ENCODE results near the gene STYXL1. TPM values are rescaled to one million over a fixed set of nuclear protein-coding genes. Genes with fewer than 3 reads are reported as not detected.

Gene STYXL1
- total RNA-seq, 2 donors from 2014 or later = 9.3 to 14.6 TPM

- no peaks in the 10 kb centered on the region for H3K4me1 ChIP-seq (ENCODE audit: control insufficient read depth in 1 of 2, low read depth in 2 of 2)
- no peaks in the 10 kb centered on the region for H3K27me3 ChIP-seq (replicated peaks; ENCODE audit: insufficient read depth)
- DNase-seq (ENCODE audit: low spot score) (no peak), ATAC-seq (ENCODE audit: insufficient number of reproducible peaks, low FRiP score, low read depth) (no peak)
- peaks cover 28% of the 10 kb centered on the region for H3K36me3 ChIP-seq
- H3K4me3 ChIP-seq = no peak overlapping the region
- no peak overlapping the region for H3K27ac ChIP-seq
- H3K9me3 ChIP-seq = no peaks in the 10 kb centered on the region
- TF ChIP-seq, protein P1, sequence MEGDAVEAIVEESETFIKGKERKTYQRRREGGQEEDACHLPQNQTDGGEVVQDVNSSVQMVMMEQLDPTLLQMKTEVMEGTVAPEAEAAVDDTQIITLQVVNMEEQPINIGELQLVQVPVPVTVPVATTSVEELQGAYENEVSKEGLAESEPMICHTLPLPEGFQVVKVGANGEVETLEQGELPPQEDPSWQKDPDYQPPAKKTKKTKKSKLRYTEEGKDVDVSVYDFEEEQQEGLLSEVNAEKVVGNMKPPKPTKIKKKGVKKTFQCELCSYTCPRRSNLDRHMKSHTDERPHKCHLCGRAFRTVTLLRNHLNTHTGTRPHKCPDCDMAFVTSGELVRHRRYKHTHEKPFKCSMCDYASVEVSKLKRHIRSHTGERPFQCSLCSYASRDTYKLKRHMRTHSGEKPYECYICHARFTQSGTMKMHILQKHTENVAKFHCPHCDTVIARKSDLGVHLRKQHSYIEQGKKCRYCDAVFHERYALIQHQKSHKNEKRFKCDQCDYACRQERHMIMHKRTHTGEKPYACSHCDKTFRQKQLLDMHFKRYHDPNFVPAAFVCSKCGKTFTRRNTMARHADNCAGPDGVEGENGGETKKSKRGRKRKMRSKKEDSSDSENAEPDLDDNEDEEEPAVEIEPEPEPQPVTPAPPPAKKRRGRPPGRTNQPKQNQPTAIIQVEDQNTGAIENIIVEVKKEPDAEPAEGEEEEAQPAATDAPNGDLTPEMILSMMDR (IDR thresholded peaks at IDR 0.05) = no peak
Observed at GRCh38 chr7:76069238-76069638, 21.4 kb upstream of the STYXL1 start.

GRCh38 chr7:76066716-76067503, 19.1 kb upstream of the STYXL1 start:
- TF ChIP-seq, protein P1 (IDR thresholded peaks at IDR 0.05) = no peak
- Histone ChIP-seq H3K27ac (no peak overlapping the region), H3K9me3 (no peaks in the 10 kb centered on the region), H3K4me1 (ENCODE audit: control insufficient read depth in 1 of 2, low read depth in 2 of 2) (no peaks in the 10 kb centered on the region), H3K27me3 (replicated peaks; ENCODE audit: insufficient read depth) (no peaks in the 10 kb centered on the region), H3K36me3 (peaks cover 42% of the 10 kb centered on the region), H3K4me3 (no peak overlapping the region)
- ATAC-seq (ENCODE audit: insufficient number of reproducible peaks, low FRiP score, low read depth) (no peak), DNase-seq (ENCODE audit: low spot score) (no peak)

DNA sequence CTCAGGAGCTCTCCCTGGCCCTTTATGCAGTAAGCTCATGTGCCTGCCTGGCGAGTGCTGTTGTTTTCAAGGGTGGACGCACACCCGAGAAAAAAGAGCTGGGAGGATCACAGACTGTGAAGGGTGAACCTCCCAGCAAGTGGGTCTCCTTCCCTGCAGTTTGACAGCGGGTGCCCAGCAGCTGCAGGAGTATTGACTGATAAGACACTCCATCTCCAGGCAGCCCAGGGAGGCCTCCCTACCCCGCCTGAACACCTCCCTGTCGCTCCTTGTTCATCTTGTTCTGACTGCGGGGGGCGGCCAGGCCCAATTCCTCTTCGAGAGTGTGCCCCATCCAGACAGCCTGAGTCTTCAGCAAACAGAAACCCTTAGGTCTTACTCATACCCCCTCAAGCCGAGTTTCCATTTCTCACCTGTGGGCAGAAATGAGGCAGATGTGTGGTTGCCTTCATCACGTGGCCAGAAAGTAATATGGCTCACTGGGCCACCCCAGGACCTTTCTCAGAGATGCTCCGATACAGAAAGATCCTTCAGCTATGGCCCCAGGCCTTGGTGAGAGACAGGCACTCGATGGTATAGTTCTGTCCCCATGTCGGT, 17.3 kb upstream of the STYXL1 start:
- H3K4me3 ChIP-seq = no peak overlapping the region
- ATAC-seq (ENCODE audit: insufficient number of reproducible peaks, low FRiP score, low read depth) = no peak
- H3K27me3 ChIP-seq (replicated peaks; ENCODE audit: insufficient read depth) = no peaks in the 10 kb centered on the region
- DNase-seq (ENCODE audit: low spot score) = no peak
- H3K36me3 ChIP-seq = peaks cover 58% of the 10 kb centered on the region
- H3K9me3 ChIP-seq = no peaks in the 10 kb centered on the region
- no peak overlapping the region for H3K27ac ChIP-seq
- H3K4me1 ChIP-seq (ENCODE audit: control insufficient read depth in 1 of 2, low read depth in 2 of 2) = peaks cover 0 to 6% of the 10 kb centered on the region in 2 donors
- TF ChIP-seq, protein P1 (IDR thresholded peaks at IDR 0.05) = no peak

DNA sequence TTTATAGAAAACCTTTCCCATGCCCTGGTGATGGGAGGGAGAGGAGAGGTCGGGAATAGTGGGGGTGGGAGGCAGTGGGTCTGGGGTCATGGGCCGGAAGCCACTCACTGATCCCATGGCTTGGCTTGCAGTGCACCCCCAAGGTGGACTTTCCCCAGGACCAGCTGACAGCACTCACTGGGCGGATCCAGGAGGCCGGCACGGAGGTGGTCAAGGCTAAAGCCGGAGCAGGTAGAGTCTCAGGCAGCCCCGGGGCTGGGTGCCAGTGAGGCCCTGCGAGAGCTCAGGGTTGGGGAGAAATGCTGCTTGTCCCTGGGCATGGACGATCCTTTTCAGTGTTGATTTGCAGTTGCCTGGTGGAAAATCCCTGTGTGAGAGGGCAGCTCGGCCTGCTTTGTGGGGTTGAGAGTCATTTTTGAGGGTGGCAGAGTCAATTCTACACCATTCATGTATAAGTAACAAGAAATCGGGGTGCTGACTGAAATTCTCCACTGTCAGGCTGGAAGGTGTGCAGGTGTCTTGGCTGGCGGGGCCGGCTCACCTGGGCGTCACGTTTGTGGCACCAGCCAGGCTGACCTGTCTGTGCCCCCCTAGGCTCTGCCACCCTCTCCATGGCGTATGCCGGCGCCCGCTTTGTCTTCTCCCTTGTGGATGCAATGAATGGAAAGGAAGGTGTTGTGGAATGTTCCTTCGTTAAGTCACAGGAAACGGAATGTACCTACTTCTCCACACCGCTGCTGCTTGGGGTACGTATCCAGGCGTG, 16.6 kb upstream of the STYXL1 start:
- no peak for DNase-seq (ENCODE audit: low spot score)
- Histone ChIP-seq H3K4me1 (ENCODE audit: control insufficient read depth in 1 of 2, low read depth in 2 of 2) (peaks cover 0 to 6% of the 10 kb centered on the region in 2 donors), H3K36me3 (peaks cover 64% of the 10 kb centered on the region), H3K4me3 (no peak overlapping the region), H3K9me3 (no peaks in the 10 kb centered on the region), H3K27ac (no peak overlapping the region), H3K27me3 (replicated peaks; ENCODE audit: insufficient read depth) (no peaks in the 10 kb centered on the region)
- TF ChIP-seq, protein P1 (IDR thresholded peaks at IDR 0.05) = no peak
- no peak for ATAC-seq (ENCODE audit: insufficient number of reproducible peaks, low FRiP score, low read depth)

- DNase-seq (ENCODE audit: low spot score) = no peak
- Histone ChIP-seq H3K9me3 (no peaks in the 10 kb centered on the region), H3K27me3 (replicated peaks; ENCODE audit: insufficient read depth) (no peaks in the 10 kb centered on the region), H3K36me3 (peaks cover 73% of the 10 kb centered on the region), H3K27ac (no peak overlapping the region), H3K4me1 (ENCODE audit: control insufficient read depth in 1 of 2, low read depth in 2 of 2) (peaks cover 0 to 6% of the 10 kb centered on the region in 2 donors), H3K4me3 (no peak overlapping the region)
- ATAC-seq (ENCODE audit: insufficient number of reproducible peaks, low FRiP score, low read depth) = no peak
- TF ChIP-seq, protein P1 (IDR thresholded peaks at IDR 0.05) = no peak
Observed at GRCh38 chr7:76063525-76063924, 15.7 kb upstream of the STYXL1 start.

All from thoracic aorta (tissue), 2 donors.